K562 (cell line): ENCODE measurements around the gene VPS9D1. TPM values are rescaled to one million over a fixed set of nuclear protein-coding genes. Genes with fewer than 3 reads are reported as not detected.

Source experiments
- ATF6 ChIP-seq: sonication (generic); formaldehyde crosslinking; IDR thresholded peaks from 2 replicates; pipeline ENCODE4 v1.4.0; 2020; ENCODE audit warnings: mild to moderate bottlenecking, missing genetic modification reagents
- BCOR ChIP-seq: fragments of 450-650 bp; IDR thresholded peaks from 2 replicates; pipeline ENCODE4 v1.6.1; 2016
- BDP1 ChIP-seq: IDR thresholded peaks from 3 replicates; pipeline ENCODE4 v1.6.1; 2011; ENCODE audit not compliant: insufficient read length, insufficient read depth
- COPS2 ChIP-seq: fragments of 450-650 bp; conservative IDR thresholded peaks from 2 replicates; pipeline ENCODE4 v1.6.1; 2016; ENCODE audit warnings: mild to moderate bottlenecking, moderate library complexity
- DMBX1 ChIP-seq: fragments of 250-450 bp; sonication (Bioruptor Pico); IDR thresholded peaks from 2 replicates; pipeline ENCODE4 v1.8.0; 2022; ENCODE audit warnings: inconsistent platforms, mild to moderate bottlenecking, moderate library complexity, borderline replicate concordance
- ESRRB ChIP-seq: fragments of 250-450 bp; sonication (Bioruptor Pico); IDR thresholded peaks from 2 replicates; pipeline ENCODE4 v1.5.0; 2020; ENCODE audit warnings: mild to moderate bottlenecking, moderate library complexity, borderline replicate concordance
- FIP1L1 ChIP-seq: fragments of 200-400 bp; formaldehyde crosslinking; IDR thresholded peaks from 2 replicates; pipeline ENCODE4 v1.6.1; 2018; ENCODE audit warnings: mild to moderate bottlenecking, low read depth, low read length; ENCODE audit not compliant: poor library complexity, severe bottlenecking
- FOXP1 ChIP-seq: sonication (generic); formaldehyde crosslinking; IDR thresholded peaks from 2 replicates; pipeline ENCODE4 v1.8.0; 2022; ENCODE audit warnings: mild to moderate bottlenecking, missing genetic modification reagents
- GATA2 ChIP-seq: sonication (generic); formaldehyde crosslinking; IDR thresholded peaks from 2 replicates; pipeline ENCODE4 v1.4.0; 2020; ENCODE audit warnings: mild to moderate bottlenecking, missing genetic modification reagents
- HDAC3 ChIP-seq: fragments of 450-650 bp; IDR thresholded peaks from 2 replicates; pipeline ENCODE4 v1.6.1; 2018; ENCODE audit warnings: borderline replicate concordance, mild to moderate bottlenecking, moderate library complexity; ENCODE audit not compliant: partially characterized antibody
- KAT7 ChIP-seq: sonication (generic); formaldehyde crosslinking; IDR thresholded peaks from 2 replicates; pipeline ENCODE4 v1.8.0; 2022; ENCODE audit warnings: missing genetic modification reagents, mild to moderate bottlenecking, borderline replicate concordance
- KAT8 ChIP-seq: fragments of 450-650 bp; IDR thresholded peaks from 2 replicates; pipeline ENCODE4 v1.6.1; 2016; ENCODE audit warnings: low read depth, mild to moderate bottlenecking
- NR2F6 ChIP-seq: fragments of 450-650 bp; formaldehyde crosslinking; IDR thresholded peaks from 2 replicates; pipeline ENCODE4 v1.4.0; 2020; ENCODE audit warnings: mild to moderate bottlenecking
- PHB2 ChIP-seq: fragments of 450-650 bp; IDR thresholded peaks from 2 replicates; pipeline ENCODE4 v1.6.1; 2017; ENCODE audit warnings: low read depth
- PKNOX1 ChIP-seq: fragments of 450-650 bp; IDR thresholded peaks from 2 replicates; pipeline ENCODE4 v1.6.1; 2016
- PPARD ChIP-seq: fragments of 250-450 bp; sonication (Bioruptor Pico); IDR thresholded peaks from 2 replicates; pipeline ENCODE4 v1.8.0; 2022; ENCODE audit warnings: inconsistent platforms, mild to moderate bottlenecking, moderate library complexity
- RBFOX2 ChIP-seq: fragments of 200-400 bp; formaldehyde crosslinking; IDR thresholded peaks from 2 replicates; pipeline ENCODE4 v1.6.1; 2017; ENCODE audit warnings: low read depth, mild to moderate bottlenecking, low read length, moderate library complexity
- TEAD2 ChIP-seq: fragments of 450-650 bp; IDR thresholded peaks from 2 replicates; pipeline ENCODE4 v1.6.1; 2016; ENCODE audit warnings: missing genetic modification characterization, control low read depth, missing compliant biosample characterization
- TEAD4 ChIP-seq, 2 experiments: sonication (generic) in 1 of 2; formaldehyde crosslinking in 1 of 2; IDR thresholded peaks; 2 replicates each; pipeline versions ENCODE4 v1.6.1 to v1.8.0; 2012 to 2022; ENCODE audit warnings: borderline replicate concordance in 1 of 2, inconsistent platforms in 1 of 2, low read length in 1 of 2, mild to moderate bottlenecking in 1 of 2, missing genetic modification reagents in 1 of 2
- ZBTB34 ChIP-seq: fragments of 250-450 bp; sonication (Bioruptor Pico); IDR thresholded peaks from 2 replicates; pipeline ENCODE4 v1.8.0; 2021; ENCODE audit warnings: mild to moderate bottlenecking, moderate library complexity
- ZNF184 ChIP-seq: sonication (generic); formaldehyde crosslinking; IDR thresholded peaks from 2 replicates; pipeline ENCODE4 v1.5.0; 2020; ENCODE audit warnings: missing genetic modification reagents
- ZNF253 ChIP-seq: fragments of 250-450 bp; sonication (Bioruptor Pico); conservative IDR thresholded peaks from 2 replicates; pipeline ENCODE4 v1.6.1; 2021; ENCODE audit warnings: mild to moderate bottlenecking
- ZNF3 ChIP-seq: fragments of 250-450 bp; sonication (Bioruptor Pico); IDR thresholded peaks from 2 replicates; pipeline ENCODE4 v1.5.0; 2021; ENCODE audit warnings: mild to moderate bottlenecking, moderate library complexity
- polyA plus RNA-seq, 8 experiments: library from polyadenylated mRNA; depleted of rRNA in 4 of 8; stranded (reverse) in 5 of 8; unstranded in 3 of 8; fragments of >200 nt; fragmentation: Nextera tagmentation in 2 of 8; fragmentation: Illumina TruSeq in 1 of 8; extraction: Ambion mirVana in 2 of 8; extraction: Trizol in 1 of 8; gene quantifications; 2 replicates each; pipeline versions ENCODE4 v1.2.1 to v1.2.3, GENCODE V29; 2011 to 2014; ENCODE audit warnings: inconsistent platforms in 1 of 8, missing spikeins in 1 of 8
- total RNA-seq, 7 experiments: library from RNA; depleted of rRNA in 6 of 7; stranded (reverse); fragments of >200 nt in 6 of 7; fragmentation: Illumina TruSeq in 2 of 7; extraction: Trizol in 2 of 7; gene quantifications; 2 replicates each; pipeline versions ENCODE4 v1.2.1 to v1.2.3, GENCODE V29; 2011 to 2021; ENCODE audit warnings: low replicate concordance in 1 of 7

The VPS9D1 gene
- total and polyA plus RNA-seq, 9 of the 15 experiments (the other 6 are each of a cell fraction or from before 2014, with no cell fraction given) = 0.33 to 3.1 (median 1.1) TPM

- TF ChIP-seq PHB2 = no peak
- peak; percentile 85 for TF ChIP-seq RBFOX2
- no peak for TF ChIP-seq PPARD (CRISPR knock-in tag)
- peak; percentile 72; the same call in 1 of the 2 replicates for TF ChIP-seq KAT7 (CRISPR knock-in tag)
- no peak for TF ChIP-seq GATA2
- no peak for TF ChIP-seq PKNOX1
- TF ChIP-seq KAT8 = no peak
- TF ChIP-seq ZBTB34 (CRISPR knock-in tag) = no peak
- TF ChIP-seq FOXP1 (CRISPR knock-in tag) = peak; percentile 83; the same call in 1 of the 2 replicates
- no peak for TF ChIP-seq BDP1
- no peak for TF ChIP-seq ZNF184 (CRISPR knock-in tag)
- TF ChIP-seq TEAD4 (IDR thresholded peaks at IDR 0.05; ENCODE audit: low read length) = peak; percentile 30; the same call in 1 of the 2 replicates
- no peak for TF ChIP-seq TEAD4 (CRISPR knock-in tag; IDR thresholded peaks at IDR 0.05; ENCODE audit: borderline replicate concordance)
- TF ChIP-seq COPS2 = no peak
- TF ChIP-seq BCOR = no peak
- TF ChIP-seq HDAC3 = no peak
- TF ChIP-seq ZNF3 = no peak
- no peak for TF ChIP-seq ZNF253 (CRISPR knock-in tag)
- TF ChIP-seq TEAD2 (tag) = no peak
- TF ChIP-seq ATF6 = peak; percentile 66; the same call in 1 of the 2 replicates
- TF ChIP-seq NR2F6 (CRISPR knock-in tag) = no peak
- TF ChIP-seq ESRRB (CRISPR knock-in tag) = no peak
- 0 out of 2 replicates have a peak, but pooled peaks have one; percentile 26 for TF ChIP-seq DMBX1 (CRISPR knock-in tag)
- peak; percentile 74 for TF ChIP-seq FIP1L1
Observed at GRCh38 chr16:89686520-89687091, 34.1 kb downstream of the VPS9D1 start, which contains the start of gene CDK10 (continued).
